Measurements from ENCODE around the gene ARMS2. TPM values are rescaled to one million over a fixed set of nuclear protein-coding genes. Genes with fewer than 3 reads are reported as not detected.

The ARMS2 gene
- total and polyA plus RNA-seq, 2 experiments from 2014 or later, result not detected

GRCh38 chr10:122462533-122463465, 8.3 kb downstream of the ARMS2 start:
- no peaks in the 10 kb centered on the region for H3K9me2 ChIP-seq (replicated peaks; ENCODE audit: insufficient read depth)
- H3K27me3 ChIP-seq, result peaks cover 55% of the 10 kb centered on the region
- WGBS (ENCODE audit: low lambda C conversion rate, missing lambda C conversion rate), result 20% methylated on average over 47 of the region's 47 CpGs
- H3K9me3 ChIP-seq (ENCODE audit: low read depth), result no peaks in the 10 kb centered on the region
- H3K4me1 ChIP-seq (ENCODE audit: insufficient read depth), result peaks cover 7% of the 10 kb centered on the region
- TF ChIP-seq CTCF (IDR thresholded peaks at IDR 0.05; ENCODE audit: poor library complexity), result no peak
- peak; percentile 63 for TF ChIP-seq EZH2 (IDR thresholded peaks at IDR 0.05; ENCODE audit: borderline replicate concordance)
- H2AFZ ChIP-seq, result peak overlapping the region; percentile 76
- H3K27ac ChIP-seq, result peak overlapping the region; percentile 12
- H3K4me3 ChIP-seq, result peak overlapping the region; percentile 79
- H3K79me2 ChIP-seq, result no peaks in the 10 kb centered on the region
- H3K4me2 ChIP-seq, result peak overlapping the region; percentile 100
- DNase-seq (ENCODE audit: low spot score), result peak; percentile 27
- no peaks in the 10 kb centered on the region for H3K36me3 ChIP-seq (replicated peaks; ENCODE audit: insufficient read depth, low read depth)
- no peaks in the 10 kb centered on the region for H4K20me1 ChIP-seq (ENCODE audit: insufficient read depth, poor library complexity, severe bottlenecking)

GRCh38 chr10:122463466-122464249, 9.2 kb downstream of the ARMS2 start:
- WGBS (ENCODE audit: low lambda C conversion rate, missing lambda C conversion rate), result 83% methylated on average over 17 of the region's 17 CpGs
- Histone ChIP-seq H3K27me3 (peaks cover 55% of the 10 kb centered on the region), H4K20me1 (ENCODE audit: insufficient read depth, poor library complexity, severe bottlenecking) (no peaks in the 10 kb centered on the region), H3K4me3 (no peak overlapping the region), H3K9me2 (replicated peaks; ENCODE audit: insufficient read depth) (no peaks in the 10 kb centered on the region), H3K79me2 (no peaks in the 10 kb centered on the region), H3K27ac (no peak overlapping the region), H3K36me3 (replicated peaks; ENCODE audit: insufficient read depth, low read depth) (no peaks in the 10 kb centered on the region), H3K4me2 (peak overlapping the region; percentile 100), H3K4me1 (ENCODE audit: insufficient read depth) (peaks cover 7% of the 10 kb centered on the region), H2AFZ (no peak overlapping the region), H3K9me3 (ENCODE audit: low read depth) (no peaks in the 10 kb centered on the region)
- no peak for TF ChIP-seq EZH2 (IDR thresholded peaks at IDR 0.05; ENCODE audit: borderline replicate concordance)
- TF ChIP-seq CTCF (IDR thresholded peaks at IDR 0.05; ENCODE audit: poor library complexity), result no peak
- no peak for TF ChIP-seq EZH2phosphoT487 (IDR thresholded peaks at IDR 0.05; ENCODE audit: low read depth, severe bottlenecking, unreplicated experiment)
- no peak for DNase-seq (ENCODE audit: low spot score)

- Histone ChIP-seq H3K4me1 (ENCODE audit: insufficient read depth) (peaks cover 7% of the 10 kb centered on the region), H3K9me3 (ENCODE audit: low read depth) (no peaks in the 10 kb centered on the region), H3K4me2 (no peak overlapping the region), H3K9me2 (replicated peaks; ENCODE audit: insufficient read depth) (no peaks in the 10 kb centered on the region), H2AFZ (no peak overlapping the region), H3K4me3 (no peak overlapping the region), H3K27ac (no peak overlapping the region), H4K20me1 (ENCODE audit: insufficient read depth, poor library complexity, severe bottlenecking) (no peaks in the 10 kb centered on the region), H3K36me3 (replicated peaks; ENCODE audit: insufficient read depth, low read depth) (no peaks in the 10 kb centered on the region), H3K79me2 (no peaks in the 10 kb centered on the region), H3K27me3 (peaks cover 52% of the 10 kb centered on the region)
- DNase-seq (ENCODE audit: low spot score), result no peak
- WGBS (ENCODE audit: low lambda C conversion rate, missing lambda C conversion rate), result 86% methylated on average over 4 of the region's 4 CpGs
- no peak for TF ChIP-seq EZH2phosphoT487 (IDR thresholded peaks at IDR 0.05; ENCODE audit: low read depth, severe bottlenecking, unreplicated experiment)
- no peak for TF ChIP-seq CTCF (IDR thresholded peaks at IDR 0.05; ENCODE audit: poor library complexity)
- TF ChIP-seq EZH2 (IDR thresholded peaks at IDR 0.05; ENCODE audit: borderline replicate concordance), result no peak
Observed at GRCh38 chr10:122464250-122464510, 9.7 kb downstream of the ARMS2 start.

All from hepatocyte (in vitro differentiated cells).